Amniotic epithelial cell (primary cell): ENCODE results near the gene UMPS.

Experiments used
- DNase-seq: peaks from one replicate; pipeline ENCODE4 v3.0.0-alpha.2; 2010; ENCODE audit warnings: low read depth

UMPS gene

DNA sequence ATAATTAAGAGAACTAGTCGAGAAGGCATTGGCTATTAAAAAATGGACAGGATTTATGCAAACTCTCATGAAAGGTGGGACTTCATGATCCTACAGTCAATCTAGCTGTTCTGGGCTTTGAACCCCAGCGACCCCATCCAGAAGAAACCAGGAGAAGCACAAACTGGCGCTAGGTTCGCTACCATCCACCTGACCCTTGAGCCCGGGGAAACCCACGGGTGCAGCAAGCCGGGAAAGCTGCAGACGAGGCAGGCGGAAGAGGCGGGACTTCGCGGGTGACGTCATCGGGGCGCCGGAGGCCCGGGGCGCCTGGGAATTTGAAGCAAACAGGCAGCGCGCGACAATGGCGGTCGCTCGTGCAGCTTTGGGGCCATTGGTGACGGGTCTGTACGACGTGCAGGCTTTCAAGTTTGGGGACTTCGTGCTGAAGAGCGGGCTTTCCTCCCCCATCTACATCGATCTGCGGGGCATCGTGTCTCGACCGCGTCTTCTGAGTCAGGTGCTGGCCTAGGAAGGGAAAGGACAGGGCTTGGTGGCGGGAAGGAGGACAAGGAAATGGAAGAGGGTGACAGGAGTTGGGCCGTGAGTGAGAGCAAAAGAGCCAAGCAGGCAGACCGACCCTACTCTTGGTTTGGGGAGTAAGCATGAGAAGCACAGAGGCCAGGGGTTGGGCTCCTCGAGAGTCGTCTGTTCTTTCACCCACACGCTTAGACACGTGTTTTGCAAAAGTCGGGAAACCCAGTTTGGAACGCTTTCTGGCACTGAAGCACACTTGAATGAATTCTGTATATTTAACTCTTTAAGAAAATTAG is at the start of gene UMPS:
UMPS (plus strand) TSS at position 324 of the 812 bp plus-strand sequence; CDS start at position 344, 20 bp downstream.
- DNase-seq = peak; percentile 71

DNA sequence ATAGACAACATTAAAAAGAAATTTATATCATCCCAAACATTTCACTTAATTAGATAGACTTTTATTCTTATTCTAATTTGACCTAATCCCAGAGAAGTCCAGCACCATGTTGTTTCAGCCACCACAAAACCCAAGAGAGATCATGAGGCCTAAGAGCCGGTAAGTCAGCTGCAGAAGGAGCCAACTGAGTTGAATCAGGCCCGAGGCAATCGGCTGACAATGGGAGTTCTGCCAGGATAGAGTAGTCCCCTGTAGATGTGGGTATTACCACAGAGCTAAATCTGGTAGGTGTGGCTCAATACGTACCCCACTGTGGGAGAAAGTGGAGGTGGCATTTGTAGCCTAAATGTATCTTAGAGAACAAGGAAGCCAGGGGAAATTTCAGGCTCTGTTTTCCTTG is 49.7 kb upstream of the UMPS start:
- no peak for DNase-seq

- DNase-seq = no peak
Measured at GRCh38 chr3:124682263-124682662, 48.0 kb upstream of the UMPS start.

- DNase-seq = no peak
Measured at GRCh38 chr3:124684459-124684858, 45.8 kb upstream of the UMPS start.

DNA sequence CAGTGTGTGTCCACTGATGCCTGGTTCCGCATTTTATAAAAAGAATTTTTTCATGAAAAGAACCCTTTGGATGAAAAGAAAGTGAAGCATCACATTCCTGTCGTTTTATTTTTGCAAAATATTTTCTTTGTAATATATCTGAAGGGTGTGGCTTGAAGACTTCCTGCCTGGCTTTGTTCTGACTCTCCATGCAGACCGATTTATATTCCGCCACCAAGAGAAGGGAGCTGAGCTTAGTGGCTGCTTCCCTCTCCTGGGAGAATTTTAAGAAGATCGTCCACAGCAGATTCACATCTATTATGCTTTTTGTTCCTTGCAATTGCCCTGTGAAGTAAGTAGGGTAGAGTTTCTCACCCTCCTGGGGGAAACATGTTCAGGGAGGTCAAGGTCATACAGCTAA is 45.2 kb upstream of the UMPS start:
- DNase-seq = no peak

DNA sequence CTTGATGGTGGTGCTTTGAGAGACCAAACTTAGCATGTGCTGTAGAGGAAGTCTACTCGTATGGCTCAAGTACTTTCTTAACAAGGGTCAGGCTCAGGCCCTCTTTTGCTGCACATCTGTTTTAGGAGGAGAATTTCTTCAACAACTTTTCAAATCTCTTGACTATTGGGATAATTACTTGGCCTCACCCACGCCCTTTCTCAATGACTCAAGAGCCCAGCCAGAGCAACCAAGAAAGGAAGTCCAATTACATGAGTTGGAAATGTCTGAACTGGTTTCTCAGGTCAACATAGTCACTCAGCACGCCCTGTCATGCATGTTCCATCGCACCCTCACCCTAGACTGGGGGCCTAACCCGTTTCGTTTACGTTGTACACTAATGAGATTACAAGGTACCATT is 44.8 kb upstream of the UMPS start:
- DNase-seq = no peak

DNA sequence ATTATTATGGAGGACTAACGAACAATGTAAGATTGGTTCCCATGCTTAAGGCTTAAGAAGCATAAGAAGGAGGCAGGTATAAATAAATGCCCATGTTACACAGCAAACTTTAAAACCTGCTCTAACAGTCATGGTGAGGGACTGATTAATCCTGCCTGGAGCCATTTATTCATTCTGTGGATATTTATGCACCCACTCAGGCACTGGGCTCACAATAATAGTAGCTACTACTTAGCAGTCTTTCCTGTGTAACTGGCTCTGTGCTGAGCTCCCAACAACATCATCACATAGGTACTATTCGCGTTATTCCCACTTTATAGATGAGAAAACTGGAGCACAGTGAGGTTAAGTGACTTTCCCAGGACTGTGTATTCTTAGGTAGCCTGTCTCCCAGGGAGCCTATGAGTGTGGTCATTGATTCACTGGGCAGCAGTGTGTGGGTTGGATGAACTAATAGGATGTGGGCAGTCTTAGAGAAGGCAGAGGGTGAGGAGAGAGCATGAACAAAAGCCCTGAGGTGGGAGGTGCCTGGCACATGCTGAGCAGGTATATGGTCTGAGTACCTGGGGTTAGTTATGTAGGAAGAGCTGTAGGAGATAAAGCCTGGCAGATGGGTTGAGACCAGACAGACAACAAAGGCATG is 44.1 kb upstream of the UMPS start:
- no peak for DNase-seq

DNA sequence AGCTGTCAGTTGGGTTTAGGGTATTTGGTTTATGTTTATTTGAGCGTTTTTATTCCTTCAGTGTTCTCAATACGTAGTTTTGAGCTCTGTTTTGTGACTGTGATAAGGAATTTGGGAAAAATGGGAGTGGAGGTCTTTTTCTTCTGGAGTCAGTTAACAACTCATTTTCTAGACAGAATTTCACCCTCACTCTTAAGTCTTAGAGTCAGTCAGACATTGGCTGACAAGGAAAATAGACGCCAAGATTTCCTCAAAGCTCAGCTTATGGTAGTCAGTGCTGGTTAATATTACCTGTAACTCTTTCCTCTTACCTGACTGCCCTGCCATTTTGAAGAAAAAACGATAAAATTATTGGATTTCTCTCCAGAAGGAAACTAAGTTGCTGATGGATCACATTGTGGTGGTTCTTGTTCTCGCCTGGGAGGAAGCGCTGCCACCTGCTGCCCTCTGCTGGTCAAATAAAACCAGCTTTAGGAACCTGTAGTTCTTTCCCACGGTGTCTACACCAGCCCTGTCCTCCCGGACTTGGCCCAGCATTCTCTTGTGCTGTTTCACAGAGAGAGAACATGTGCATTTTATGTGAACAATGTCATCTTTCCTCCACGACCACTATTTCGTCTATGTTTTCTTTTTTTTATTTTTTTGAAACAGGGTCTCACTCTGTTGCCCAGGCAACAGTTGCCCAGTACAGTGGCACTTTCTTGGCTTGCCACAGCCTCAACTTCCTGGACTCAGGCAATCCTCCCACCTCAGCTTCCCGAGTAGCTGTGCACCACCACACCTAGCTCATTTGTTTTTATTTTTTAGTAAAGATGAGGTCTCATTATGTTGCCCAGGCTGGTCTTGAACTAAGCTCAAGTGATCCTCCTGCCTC is 41.4 kb upstream of the UMPS start:
- peak; percentile 72 for DNase-seq

DNA sequence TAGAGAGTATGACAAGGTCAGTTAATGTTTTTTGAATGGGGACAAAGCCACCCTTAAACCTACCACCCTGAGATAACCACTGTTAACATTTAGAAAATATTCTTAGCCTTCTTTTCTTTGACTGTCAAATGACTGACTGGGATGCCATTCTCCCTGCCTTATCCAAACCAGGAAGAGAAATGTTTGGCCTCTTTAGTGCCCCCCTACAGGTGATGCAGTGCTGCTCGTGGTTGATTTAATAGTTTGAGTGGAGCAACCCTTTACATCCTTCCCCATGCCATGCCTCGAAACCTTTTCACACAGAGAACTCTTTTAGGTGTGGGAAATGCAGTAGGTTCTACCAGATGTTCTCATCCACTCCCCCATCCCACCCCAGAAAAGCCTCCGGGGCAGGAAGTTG is 38.7 kb upstream of the UMPS start:
- no peak for DNase-seq

- DNase-seq = no peak
Measured at GRCh38 chr3:124694486-124694885, 35.8 kb upstream of the UMPS start.

DNA sequence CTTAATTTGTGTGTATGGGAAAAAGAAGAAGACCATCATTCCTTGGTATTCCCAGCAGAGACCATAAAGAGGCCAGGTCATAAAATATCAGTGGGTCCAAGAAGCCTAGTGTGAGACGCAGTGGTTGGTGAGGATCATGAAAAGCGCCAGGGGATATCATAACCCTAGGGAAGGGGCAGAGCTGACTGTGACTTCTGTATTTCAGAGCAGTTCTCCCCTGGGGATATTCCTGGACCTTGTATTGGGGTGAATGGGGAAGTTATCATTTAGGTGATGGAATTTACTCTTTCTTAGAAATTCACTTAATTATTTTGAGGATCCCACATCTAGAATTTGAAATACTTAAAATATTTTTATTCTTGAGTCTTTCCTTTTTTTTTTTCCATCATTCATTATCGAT is 34.9 kb upstream of the UMPS start:
- no peak for DNase-seq

GRCh38 chr3:124696006-124696405 is 34.2 kb upstream of the UMPS start:
- DNase-seq = no peak

GRCh38 chr3:124697302-124697701 is 33.0 kb upstream of the UMPS start:
- DNase-seq = no peak

DNA sequence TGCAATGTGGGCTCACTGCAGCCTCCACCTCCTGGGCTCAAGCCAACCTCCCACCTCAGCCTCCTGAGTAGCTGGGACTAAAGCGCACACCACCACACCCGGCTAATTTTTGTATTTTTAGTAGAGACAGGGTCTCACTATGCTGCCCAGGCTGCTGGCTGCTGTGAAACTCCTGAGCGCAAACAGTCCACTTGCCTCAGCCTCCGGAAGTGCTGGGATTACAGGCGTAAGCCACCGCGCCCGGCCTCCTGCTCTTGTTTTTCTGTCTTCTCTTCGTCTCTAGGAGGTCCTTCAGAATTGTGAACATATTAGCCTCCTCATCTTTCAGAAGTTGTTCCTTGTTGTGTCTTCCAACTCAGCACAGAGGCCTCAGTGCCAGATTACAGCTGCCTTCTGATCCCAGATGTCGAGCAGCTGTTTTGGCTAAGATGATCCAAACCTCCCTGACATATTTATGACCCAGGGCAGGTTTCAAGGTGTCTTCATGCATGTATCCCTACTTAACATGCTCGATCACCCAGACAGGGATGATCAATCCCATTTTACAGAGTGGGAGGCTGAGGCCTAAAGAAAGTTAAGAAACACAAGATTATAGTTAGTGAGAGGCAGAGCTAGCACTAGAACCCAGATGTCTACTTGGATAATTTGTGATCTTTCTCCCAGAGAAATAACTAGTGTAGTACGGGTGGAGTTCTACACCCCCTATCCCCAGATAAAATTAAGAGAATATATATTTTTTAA is 32.1 kb upstream of the UMPS start:
- DNase-seq = no peak

DNA sequence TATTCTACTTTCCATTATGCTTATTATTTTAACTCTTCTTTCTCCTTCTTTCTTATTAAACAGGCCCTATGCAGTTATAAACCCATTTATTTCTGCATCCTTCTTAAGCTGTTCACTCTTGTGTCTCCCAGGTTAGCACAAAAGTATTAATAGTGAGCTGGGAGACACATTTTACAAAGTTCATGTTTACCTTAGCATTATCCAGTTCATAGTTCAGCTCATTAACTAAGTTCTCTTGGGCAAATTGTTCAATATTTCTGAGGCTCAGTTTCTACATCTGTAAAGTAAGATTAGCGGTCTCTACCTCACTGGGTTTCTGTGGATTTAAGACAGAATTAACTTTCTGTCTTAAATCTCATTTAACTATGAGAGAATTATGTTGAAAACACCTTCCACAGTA is 31.2 kb upstream of the UMPS start:
- no peak for DNase-seq

DNA sequence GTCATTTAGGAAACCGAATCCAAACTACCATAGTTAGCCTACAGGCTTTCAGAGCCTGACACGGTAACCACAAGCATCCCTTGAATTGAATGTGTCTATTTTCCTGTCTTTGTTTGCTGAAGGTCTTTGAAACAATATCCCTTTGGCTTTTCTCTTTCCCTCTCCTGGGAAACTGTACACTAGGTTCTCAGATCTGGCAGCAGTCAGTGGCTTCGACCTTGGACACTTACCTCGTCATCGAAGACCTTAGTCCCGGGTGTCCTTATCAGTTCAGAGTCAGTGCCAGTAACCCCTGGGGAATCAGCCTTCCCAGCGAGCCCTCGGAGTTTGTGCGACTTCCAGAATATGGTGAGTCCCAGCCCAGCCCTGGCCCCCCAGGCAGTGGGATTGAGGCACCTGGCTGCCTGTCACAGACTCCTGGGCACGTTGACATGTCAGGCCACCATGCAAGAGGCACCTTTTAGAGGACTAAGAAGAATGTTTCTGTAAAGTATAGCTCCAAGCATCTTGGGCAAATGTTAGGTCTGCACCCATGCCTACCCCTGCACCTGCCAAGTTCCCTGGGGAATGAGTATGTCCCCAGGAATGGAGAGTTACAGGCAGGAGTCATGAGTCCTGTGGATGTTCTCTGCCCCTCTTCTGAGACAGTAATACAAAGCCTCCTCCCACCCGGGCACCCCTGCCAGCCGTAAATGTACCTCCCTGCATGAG is 30.4 kb upstream of the UMPS start:
- no peak for DNase-seq

GRCh38 chr3:124700880-124701684 is 29.2 kb upstream of the UMPS start:
- DNase-seq = peak; percentile 72

GRCh38 chr3:124701687-124702086 is 28.6 kb upstream of the UMPS start:
- DNase-seq = peak; percentile 66

GRCh38 chr3:124702950-124703349 is 27.3 kb upstream of the UMPS start:
- DNase-seq = no peak

GRCh38 chr3:124705552-124705951 is 24.7 kb upstream of the UMPS start:
- DNase-seq = no peak
